HepG2 (cell line): Measurements from ENCODE around the gene SOX8. TPM values are rescaled to one million over a fixed set of nuclear protein-coding genes. Genes with fewer than 3 reads are reported as not detected.
A peak's percentile ranks its signal among the peaks of the same experiment; 100 is the strongest.

Experiments used
- ATAC-seq: fragments of 200-7000 bp; cut with Tn5 transposase; 3 replicates; pipeline ENCODE4 v1.9.1; 2020; ENCODE audit warnings: mild to moderate bottlenecking, moderate library complexity
- BruUV-seq: library from RNA; stranded (reverse); fragments of 400-500 nt; replicated peaks from 2 replicates; lab custom pipeline; 2021; lab: Mats Ljungman, UMichigan
- CTCF ChIA-PET: fragments of 300-600 bp; formaldehyde crosslinking; extraction: SDS; loops from one replicate; lab custom pipeline; 2021; ENCODE audit warnings: low total read pairs, inconsistent platforms, low intra/inter-chr PET ratio; lab: Yijun Ruan, JAX
- POLR2A ChIA-PET: fragments of 350-600 bp; sonication (Branson Sonifier 250); formaldehyde crosslinking; loops from one replicate; lab custom pipeline; 2020; ENCODE audit warnings: antibody characterized with exemption, inconsistent platforms; lab: Yijun Ruan, JAX
- DNase-seq: peaks from one replicate; pipeline ENCODE4 v3.0.0-alpha.2; 2015; ENCODE audit warnings: low spot score
- FAIRE-seq: peaks from 3 replicates; lab custom pipeline; 2011; peaks lifted over from hg19 to GRCh38; lab: Jason Lieb, UNC
- H2AFZ ChIP-seq: one replicate; pipeline ENCODE4 v1.6.1; 2011; ENCODE audit warnings: low read length, inconsistent platforms
- H3K27ac ChIP-seq: fragments of 300-600 bp; 3 replicates; pipeline ENCODE4 v1.8.0; 2011; ENCODE audit warnings: mixed run types, mild to moderate bottlenecking, mixed read lengths, low read length, inconsistent platforms; ENCODE audit not compliant: insufficient read depth; ENCODE audit errors: extremely low read length
- H3K27me3 ChIP-seq, 2 experiments: fragments of 200-600 bp in 1 of 2; 2 replicates in 1 of 2; 3 replicates in 1 of 2; pipeline versions ENCODE4 v1.6.0 to v1.8.0; 2011; ENCODE audit warnings: low read length in 2 of 2, mild to moderate bottlenecking in 2 of 2, moderate library complexity in 2 of 2, inconsistent platforms in 1 of 2; ENCODE audit not compliant: insufficient read depth in 2 of 2, control insufficient read depth in 1 of 2
- H3K36me3 ChIP-seq, 2 experiments: fragments of 200-600 bp in 1 of 2; replicated peaks in 1 of 2; 2 replicates in 1 of 2; 3 replicates in 1 of 2; pipeline versions ENCODE4 v1.5.1 to v1.8.0; 2011; ENCODE audit warnings: low read length in 2 of 2, inconsistent platforms in 1 of 2; ENCODE audit not compliant: insufficient read depth in 2 of 2, control insufficient read depth in 1 of 2
- H3K4me1 ChIP-seq: 2 replicates; pipeline ENCODE4 v1.5.1; 2012; ENCODE audit warnings: low read length, inconsistent platforms; ENCODE audit not compliant: insufficient read depth
- H3K4me2 ChIP-seq: 2 replicates; pipeline ENCODE4 v1.6.0; 2011; ENCODE audit warnings: low read depth, low read length, inconsistent platforms
- H3K4me3 ChIP-seq, 3 experiments: fragments of 200-600 bp in 1 of 3; sonication (generic), shearing (Covaris generic) in 1 of 3; replicated peaks in 1 of 3; 2 replicates each; pipeline ENCODE4 v1.5.1; 2011 to 2016; ENCODE audit warnings: low read length in 3 of 3, inconsistent platforms in 2 of 3, low read depth in 2 of 3, mild to moderate bottlenecking in 2 of 3, control low read depth in 1 of 3, mixed read lengths in 1 of 3; ENCODE audit not compliant: insufficient read depth in 1 of 3
- H3K79me2 ChIP-seq: one replicate; pipeline ENCODE4 v1.6.1; 2011; ENCODE audit warnings: low read length, inconsistent platforms; ENCODE audit not compliant: insufficient read depth
- H3K9ac ChIP-seq: 2 replicates; pipeline ENCODE4 v1.6.0; 2011; ENCODE audit warnings: mild to moderate bottlenecking, low read depth, low read length, inconsistent platforms; ENCODE audit not compliant: insufficient read depth
- H3K9me3 ChIP-seq: 2 replicates; pipeline ENCODE4 v1.5.1; 2012; ENCODE audit warnings: mild to moderate bottlenecking, low read length
- H4K20me1 ChIP-seq: 2 replicates; pipeline ENCODE4 v1.6.0; 2011; ENCODE audit warnings: inconsistent platforms, mild to moderate bottlenecking, low read length, moderate library complexity; ENCODE audit not compliant: insufficient read depth
- ELF1 ChIP-seq: sonication (generic); formaldehyde crosslinking; IDR thresholded peaks from 2 replicates; pipeline ENCODE4 v1.4.0; 2020; ENCODE audit warnings: missing genetic modification reagents
- FOSL1 ChIP-seq: sonication (generic); formaldehyde crosslinking; IDR thresholded peaks from 2 replicates; pipeline ENCODE4 v1.9.0; 2021; ENCODE audit warnings: missing genetic modification reagents, borderline replicate concordance
- FOXO1 ChIP-seq: sonication (generic); formaldehyde crosslinking; IDR thresholded peaks from 2 replicates; pipeline ENCODE4 v1.4.0; 2020; ENCODE audit warnings: missing genetic modification reagents
- FUBP1 ChIP-seq: sonication (generic); formaldehyde crosslinking; IDR thresholded peaks from 2 replicates; pipeline ENCODE4 v1.5.1; 2020; ENCODE audit warnings: missing genetic modification reagents, mild to moderate bottlenecking, borderline replicate concordance
- MAZ ChIP-seq, 2 experiments: sonication (generic) in 1 of 2; formaldehyde crosslinking in 1 of 2; IDR thresholded peaks; 2 replicates each; pipeline versions ENCODE4 v1.5.0 to v1.6.1; 2012 to 2020; ENCODE audit warnings: low read depth in 2 of 2, mild to moderate bottlenecking in 2 of 2, borderline replicate concordance in 1 of 2, improper control_type of control experiment in 1 of 2, low read length in 1 of 2, missing genetic modification reagents in 1 of 2, moderate library complexity in 1 of 2
- POLR2A ChIP-seq, 2 experiments: IDR thresholded peaks; 2 replicates each; pipeline ENCODE4 v1.6.1; 2011; ENCODE audit warnings: low read depth in 2 of 2, low read length in 2 of 2, mild to moderate bottlenecking in 1 of 2, moderate library complexity in 1 of 2; ENCODE audit not compliant: insufficient read depth in 1 of 2
- RNF2 ChIP-seq: fragments of 450-650 bp; conservative IDR thresholded peaks from 2 replicates; pipeline ENCODE4 v1.6.1; 2016; ENCODE audit warnings: low read depth
- TBP ChIP-seq: sonication (generic); formaldehyde crosslinking; IDR thresholded peaks from 2 replicates; pipeline ENCODE4 v1.5.0; 2020; ENCODE audit warnings: missing genetic modification reagents
- ZNF180 ChIP-seq: sonication (generic); formaldehyde crosslinking; IDR thresholded peaks from 2 replicates; pipeline ENCODE4 v1.4.0; 2020; ENCODE audit warnings: low read depth, missing genetic modification reagents, borderline replicate concordance
- ZNF207 ChIP-seq: fragments of 450-650 bp; IDR thresholded peaks from 2 replicates; pipeline ENCODE4 v1.6.1; 2016; ENCODE audit warnings: antibody characterized with exemption, borderline replicate concordance
- ZNF7 ChIP-seq: IDR thresholded peaks from 2 replicates; pipeline ENCODE4 v1.6.1; 2016; ENCODE audit warnings: missing biosample characterization, missing genetic modification reagents
- ZNF737 ChIP-seq: sonication (generic); formaldehyde crosslinking; IDR thresholded peaks from 2 replicates; pipeline ENCODE4 v1.5.0; 2020; ENCODE audit warnings: missing genetic modification reagents, mild to moderate bottlenecking, borderline replicate concordance
- WGBS: methylation state at CpG from one replicate; pipeline ENCODE4 v1.1.6; 2017; ENCODE audit warnings: low lambda C conversion rate; 5-methylcytosine and 5-hydroxymethylcytosine counted together
- in situ Hi-C: cut with HindIII; loops from 2 replicates; pipeline ENCODE4 v1.10.0; 2017; ENCODE audit warnings: low pct_unique_long_range_greater_than_20kb; ENCODE audit not compliant: extremely low pct_ligation_motif_present
- intact Hi-C: fragments of 100-400 bp; cut with micrococcal nuclease; formaldehyde crosslinking; loops from one replicate; pipeline ENCODE4 v1.10.0; 2022; ENCODE audit not compliant: unreplicated experiment
- polyA plus RNA-seq, 8 experiments: library from polyadenylated mRNA; depleted of rRNA in 3 of 8; stranded (reverse) in 7 of 8; unstranded in 1 of 8; fragments of >200 nt; fragmentation: Illumina TruSeq in 4 of 8; extraction: Trizol in 4 of 8; gene quantifications; 2 replicates each; pipeline versions ENCODE4 v1.2.1 to v1.2.3, GENCODE V29; 2011 to 2016; ENCODE audit warnings: low read depth in 4 of 8, missing spikeins in 1 of 8, mixed read lengths in 1 of 8; ENCODE audit not compliant: insufficient read depth in 1 of 8
- total RNA-seq, 5 experiments: library from RNA; depleted of rRNA; stranded (reverse); fragments of >200 nt; fragmentation: Illumina TruSeq; extraction: Trizol; gene quantifications; 2 replicates each; pipeline ENCODE4 v1.2.3, GENCODE V29; 2016; ENCODE audit warnings: low read depth in 1 of 5
- TF ChIP-seq, protein P1 (sequence below): sonication (generic); formaldehyde crosslinking; IDR thresholded peaks from 2 replicates; pipeline ENCODE4 v1.5.1; 2020; ENCODE audit warnings: missing genetic modification reagents, mild to moderate bottlenecking, borderline replicate concordance

Gene SOX8
- total and polyA plus RNA-seq, 2 of the 13 experiments (the other 11 are each of a cell fraction or from before 2014, with no cell fraction given), result 0.20 to 0.28 TPM

DNA sequence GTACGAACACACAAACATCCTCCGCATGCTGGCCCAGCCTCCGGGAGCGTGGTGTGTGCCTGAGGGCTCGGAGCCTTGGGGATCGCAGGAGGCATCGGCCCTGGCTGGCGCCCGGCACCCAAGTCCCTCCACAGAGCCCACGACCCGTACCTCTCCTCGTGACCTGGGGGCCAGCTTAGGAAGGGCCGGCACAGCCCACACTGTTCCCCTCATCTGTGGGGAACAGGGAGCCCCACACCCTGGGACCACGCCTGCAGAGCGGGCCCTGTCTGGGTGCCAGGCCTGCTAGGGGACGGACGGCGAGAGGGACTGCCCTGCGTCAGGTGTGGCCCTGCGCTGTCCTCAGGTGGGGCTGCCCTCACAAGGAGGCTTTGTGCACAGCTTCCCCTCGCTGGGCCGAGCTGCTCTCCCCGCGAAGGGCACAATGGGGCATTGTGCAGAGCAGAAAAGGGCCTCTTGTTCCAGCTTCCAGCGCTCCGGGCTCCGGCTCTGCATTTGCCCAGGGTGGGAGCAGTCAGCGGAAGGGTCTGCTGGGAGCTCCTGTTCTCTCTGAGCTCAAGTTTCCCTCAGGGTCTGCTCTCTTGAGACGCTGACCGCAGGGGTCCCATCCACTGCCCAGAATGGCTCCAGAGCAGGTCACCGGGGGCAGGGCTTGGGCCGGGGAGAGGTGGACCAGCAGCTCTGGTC, 9.1 kb upstream of the SOX8 start:
- ChIA-PET POLR2A (interaction anchor here (0.9 to 2.6 kb wide), 5 partner anchors 9 to 251 kb away, joined by 3 to 38 read pairs (median 4); partner anchors contain the start of genes ANTKMT and SOX8), CTCF (no interaction called here)
- FAIRE-seq, result peak; percentile 62
- Histone ChIP-seq H3K9me3 (no peaks in the 10 kb centered on the region), H2AFZ (no peak overlapping the region), H3K27me3 (peaks cover 8 to 39% of the 10 kb centered on the region in 2 experiments; a peak in 4 of 5 replicates), H3K27ac (peak overlapping the region; percentile 35), H3K36me3 (no peaks in the 10 kb centered on the region), H3K4me1 (peaks cover 79% of the 10 kb centered on the region), H4K20me1 (no peaks in the 10 kb centered on the region; the same call in 1 of the 2 replicates), H3K79me2 (no peaks in the 10 kb centered on the region), H3K4me2 (peak overlapping the region; percentile 99), H3K9ac (peak overlapping the region; percentile 78), H3K4me3 (peak overlapping the region; percentile 46 to 95 (median 73); a peak in 5 of 6 replicates)
- no TSS peak for BruUV-seq
- intact Hi-C loops, result loop anchor here (5.0 kb wide), 1 partner anchor 85 kb away; no protein-coding TSS in a partner anchor
- in situ Hi-C loops, result no loop called here
- DNase-seq, result peak; percentile 85
- WGBS, result 7% methylated on average over 17 of the region's 32 CpGs
- peak; percentile 57 for ATAC-seq
- TF ChIP-seq ZNF180 (CRISPR knock-in tag) (no peak), ZNF7 (CRISPR knock-in tag) (no peak), POLR2A (IDR thresholded peaks at IDR 0.05; ENCODE audit: insufficient read depth in 1 of 2, low read depth in 2 of 2, low read length in 2 of 2) (peak in 1 of 2 experiments; percentile 60; a peak in 1 of 4 replicates), ZNF207 (no peak), RNF2 (peak; percentile 53; the same call in 1 of the 2 replicates), MAZ (IDR thresholded peaks at IDR 0.05; ENCODE audit: borderline replicate concordance, low read depth, low read length) (no peak), MAZ (CRISPR knock-in tag; IDR thresholded peaks at IDR 0.05; ENCODE audit: low read depth) (0 out of 2 replicates have a peak, but pooled peaks have one; percentile 34), FOSL1 (CRISPR knock-in tag) (no peak), ELF1 (CRISPR knock-in tag) (no peak; the same call in 1 of the 2 replicates), TBP (CRISPR knock-in tag) (no peak), FUBP1 (CRISPR knock-in tag) (no peak), FOXO1 (CRISPR knock-in tag) (no peak), ZNF737 (CRISPR knock-in tag) (no peak)
- TF ChIP-seq, protein P1, sequence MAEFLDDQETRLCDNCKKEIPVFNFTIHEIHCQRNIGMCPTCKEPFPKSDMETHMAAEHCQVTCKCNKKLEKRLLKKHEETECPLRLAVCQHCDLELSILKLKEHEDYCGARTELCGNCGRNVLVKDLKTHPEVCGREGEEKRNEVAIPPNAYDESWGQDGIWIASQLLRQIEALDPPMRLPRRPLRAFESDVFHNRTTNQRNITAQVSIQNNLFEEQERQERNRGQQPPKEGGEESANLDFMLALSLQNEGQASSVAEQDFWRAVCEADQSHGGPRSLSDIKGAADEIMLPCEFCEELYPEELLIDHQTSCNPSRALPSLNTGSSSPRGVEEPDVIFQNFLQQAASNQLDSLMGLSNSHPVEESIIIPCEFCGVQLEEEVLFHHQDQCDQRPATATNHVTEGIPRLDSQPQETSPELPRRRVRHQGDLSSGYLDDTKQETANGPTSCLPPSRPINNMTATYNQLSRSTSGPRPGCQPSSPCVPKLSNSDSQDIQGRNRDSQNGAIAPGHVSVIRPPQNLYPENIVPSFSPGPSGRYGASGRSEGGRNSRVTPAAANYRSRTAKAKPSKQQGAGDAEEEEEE (CRISPR knock-in tag), result no peak
